HG03432 (cell line): ENCODE results near the gene PRICKLE4.
"Not testable (repeated sequence)": the region's sequence is repeated elsewhere in the genome, so short reads cannot be mapped to it uniquely, and the experiment has no call there.

ENCODE experiments used
- ATAC-seq: cut with Tn5 transposase; IDR thresholded peaks from one replicate; pipeline ENCODE4 v1.9.1; 2021; ENCODE audit warnings: mild to moderate bottlenecking, moderate library complexity; ENCODE audit not compliant: unreplicated experiment

The PRICKLE4 gene

GRCh38 chr6:41743406-41744235, 37.0 kb upstream of the PRICKLE4 start:
- ATAC-seq: no peak

GRCh38 chr6:41744236-41744787, 36.3 kb upstream of the PRICKLE4 start:
- ATAC-seq: no peak

DNA sequence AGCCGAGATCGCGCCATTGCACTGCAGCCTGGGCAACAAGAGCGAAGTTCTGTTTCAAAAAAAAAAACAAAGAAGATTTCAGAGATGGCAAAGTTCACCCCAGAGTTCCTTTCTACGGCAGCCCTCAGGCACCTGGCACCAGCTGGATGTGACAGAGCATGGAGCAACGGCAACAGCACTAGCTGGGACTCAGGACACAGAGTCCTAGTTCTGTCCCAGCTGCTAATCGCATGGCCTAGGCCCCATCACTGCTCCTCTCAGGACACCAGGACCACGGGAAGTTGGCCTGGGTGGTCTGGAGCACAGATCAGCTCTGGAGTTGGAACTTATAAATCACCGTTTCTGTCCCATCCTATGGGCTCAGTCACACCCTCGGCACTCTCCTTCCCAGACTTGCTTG, 34.5 kb upstream of the PRICKLE4 start:
- ATAC-seq: no peak

DNA sequence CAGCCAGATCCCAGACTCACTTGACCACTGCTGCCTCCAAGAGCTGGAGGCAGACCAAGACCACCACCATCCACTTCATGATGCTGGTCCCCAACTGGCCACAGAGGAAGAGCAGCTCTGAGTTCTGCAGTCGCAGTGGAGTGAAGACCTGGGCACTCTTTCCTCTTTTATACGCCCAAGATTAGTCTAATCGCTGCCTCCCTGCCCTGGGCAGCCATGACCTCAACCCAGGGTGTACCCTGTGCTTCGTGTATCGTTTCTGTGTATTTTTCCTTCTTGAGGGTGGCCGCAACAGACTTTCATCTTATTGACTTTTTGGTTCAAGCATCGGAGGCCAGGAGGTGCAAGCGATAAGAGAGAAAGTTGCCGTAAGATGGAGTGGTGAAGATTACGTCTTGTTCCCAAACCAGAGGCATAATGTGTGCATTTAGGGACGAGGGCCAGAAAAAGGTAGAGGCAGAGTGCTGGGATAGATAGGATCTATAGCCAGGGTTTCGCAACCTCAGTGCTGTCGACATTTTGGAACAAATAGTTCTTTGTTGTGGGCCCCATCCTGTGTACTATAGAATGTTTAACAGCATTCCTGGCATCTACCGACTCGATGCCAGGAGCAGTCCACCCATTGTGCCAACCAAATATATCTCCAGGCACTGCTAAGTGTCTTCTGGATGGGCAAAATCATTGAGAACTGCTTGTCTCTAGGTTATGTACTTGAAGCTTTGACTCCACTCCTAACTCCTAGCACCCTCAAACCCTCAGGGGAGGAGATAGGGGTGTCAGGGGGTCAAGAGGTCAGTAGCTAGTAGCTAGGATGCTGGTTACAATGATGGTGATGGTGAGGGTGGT, 33.1 kb upstream of the PRICKLE4 start, which contains the start of gene PGC:
Gene PGC (minus strand): TSS at position 142 of the 846 bp plus-strand sequence. CDS start 63 bp downstream, at position 79.
- no peak for ATAC-seq

- no peak for ATAC-seq
Observed at GRCh38 chr6:41748102-41748477, 32.5 kb upstream of the PRICKLE4 start.

DNA sequence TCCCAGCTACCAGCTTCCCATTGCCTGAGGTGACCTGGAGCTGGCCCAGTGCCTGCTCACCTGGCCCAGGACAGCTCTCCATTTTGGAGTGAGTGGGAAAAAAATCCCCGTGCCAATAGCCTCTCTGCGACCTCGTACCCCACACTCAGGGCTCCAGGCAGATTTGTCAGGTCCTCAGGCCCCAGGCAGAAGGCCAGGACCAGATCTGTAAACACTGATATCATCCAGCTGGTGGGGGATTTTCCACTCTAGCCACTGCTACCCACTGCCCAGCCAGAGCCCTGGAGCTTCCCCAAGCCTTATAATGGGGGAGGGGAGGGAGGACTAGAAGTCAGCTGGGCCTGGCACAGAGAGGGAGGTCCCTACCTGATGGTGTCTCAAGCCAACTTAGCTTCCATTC, 32.0 kb upstream of the PRICKLE4 start:
- no peak for ATAC-seq

GRCh38 chr6:41750374-41750773, 30.2 kb upstream of the PRICKLE4 start:
- ATAC-seq: no peak

- no peak for ATAC-seq
Observed at GRCh38 chr6:41755895-41756294, 24.7 kb upstream of the PRICKLE4 start.

- no peak for ATAC-seq
Observed at GRCh38 chr6:41756354-41756753, 24.2 kb upstream of the PRICKLE4 start.

DNA sequence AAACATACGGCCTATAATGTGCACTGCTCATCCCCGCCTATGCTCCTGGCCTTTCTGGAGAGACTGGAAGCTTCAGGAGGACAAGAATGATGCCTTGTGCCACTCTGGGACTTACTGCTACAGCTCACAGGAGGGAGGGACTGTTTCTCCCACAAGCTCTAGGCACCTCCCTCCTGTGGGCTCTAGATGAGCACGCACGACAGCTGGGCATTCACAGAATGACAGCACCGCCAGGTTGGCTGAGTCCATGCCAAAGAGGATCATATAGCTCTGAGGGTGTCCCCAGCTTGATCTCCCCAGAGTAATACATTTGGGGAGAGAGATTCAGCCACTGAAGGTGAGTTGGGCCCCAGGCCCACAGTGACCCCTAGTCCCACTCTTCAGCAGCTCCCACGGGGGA, 23.3 kb upstream of the PRICKLE4 start:
- ATAC-seq: no peak

GRCh38 chr6:41757931-41758640, 22.5 kb upstream of the PRICKLE4 start:
- no peak for ATAC-seq

DNA sequence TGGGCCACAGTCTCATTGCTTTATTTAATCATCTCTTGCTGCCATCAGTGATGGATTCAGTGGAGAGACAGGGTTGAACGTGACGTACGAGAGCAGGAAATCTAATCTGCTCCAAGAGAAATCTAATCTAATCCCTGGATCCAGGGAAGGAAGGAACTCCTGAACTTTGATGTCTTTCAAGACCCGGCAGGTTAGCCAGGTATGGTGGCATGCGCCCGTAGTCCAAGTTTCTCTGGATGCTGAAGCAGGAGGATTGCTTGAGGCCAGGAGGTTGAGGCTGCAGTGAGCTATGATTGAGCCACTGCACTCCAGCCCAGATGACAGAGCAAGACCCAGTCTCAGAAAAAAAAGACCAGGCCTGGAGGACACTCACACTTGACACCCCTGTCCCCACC, 21.9 kb upstream of the PRICKLE4 start:
- no peak for ATAC-seq

GRCh38 chr6:41759106-41759904, 21.3 kb upstream of the PRICKLE4 start:
- ATAC-seq: no peak

DNA sequence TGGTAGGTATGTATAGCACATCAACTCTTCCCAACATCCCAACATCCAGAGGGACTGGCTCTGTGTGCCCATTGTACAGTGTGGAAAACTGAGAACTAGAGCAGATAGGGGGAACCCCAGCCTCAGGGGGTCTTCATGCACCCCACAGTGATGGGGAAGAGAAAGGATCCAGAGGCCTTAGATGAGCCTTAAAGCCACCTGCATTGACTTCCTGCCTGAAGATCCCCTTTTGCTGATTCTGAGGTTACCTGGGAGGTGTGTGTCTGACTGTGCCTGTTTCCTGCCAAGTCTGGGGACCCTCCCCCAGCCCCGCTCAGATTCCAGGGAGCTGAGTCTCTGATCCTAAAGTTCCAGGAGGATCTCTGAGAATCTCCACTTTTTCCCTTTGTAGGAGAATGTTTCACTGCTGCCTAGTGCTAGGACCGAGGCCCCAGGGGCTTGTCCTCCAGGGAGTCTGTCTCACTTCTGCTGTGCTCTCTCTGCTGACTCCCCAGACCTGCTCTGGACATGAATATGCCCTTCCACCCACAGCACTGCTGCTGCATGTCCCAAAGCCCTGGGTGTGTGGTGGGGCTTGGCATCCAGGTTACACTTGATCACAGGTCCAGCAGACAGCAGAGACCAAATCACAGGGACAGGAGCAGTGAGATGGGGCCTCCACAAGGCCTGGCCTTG, 20.5 kb upstream of the PRICKLE4 start:
- ATAC-seq: no peak

- ATAC-seq: no peak
Observed at GRCh38 chr6:41763470-41763869, 17.1 kb upstream of the PRICKLE4 start.

DNA sequence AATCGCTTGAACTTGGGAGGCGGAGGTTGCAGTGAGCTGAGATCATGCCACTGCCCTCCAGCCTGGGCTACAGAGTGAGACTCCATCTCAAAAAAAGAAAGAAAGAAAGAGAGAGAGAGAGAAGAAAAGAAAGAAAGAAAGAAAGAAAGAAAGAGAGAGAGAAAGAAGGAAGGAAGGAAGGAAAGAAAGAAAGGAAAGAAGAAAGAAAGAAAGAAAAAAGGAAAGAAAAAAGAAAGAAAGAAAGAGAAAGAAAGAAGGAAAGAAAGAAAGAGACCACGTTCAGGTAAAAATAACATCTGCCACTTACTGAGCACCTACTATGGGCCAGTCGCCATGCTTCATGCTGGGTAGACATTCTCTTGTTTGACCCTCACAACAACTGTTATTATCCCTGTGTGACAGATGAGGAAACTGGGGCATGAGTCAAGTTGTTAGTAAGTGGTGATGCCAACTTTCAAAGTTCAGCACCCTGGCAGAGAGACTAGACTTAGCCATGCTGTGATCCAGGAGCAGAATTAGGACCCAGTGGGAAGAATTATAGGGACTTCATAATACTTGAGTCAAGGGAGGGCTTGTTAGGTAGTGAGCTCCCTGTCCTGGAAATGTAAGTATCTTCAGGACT, 14.4 kb upstream of the PRICKLE4 start:
- not testable (repeated sequence) for ATAC-seq

GRCh38 chr6:41767112-41767833, 13.3 kb upstream of the PRICKLE4 start:
- no peak for ATAC-seq

DNA sequence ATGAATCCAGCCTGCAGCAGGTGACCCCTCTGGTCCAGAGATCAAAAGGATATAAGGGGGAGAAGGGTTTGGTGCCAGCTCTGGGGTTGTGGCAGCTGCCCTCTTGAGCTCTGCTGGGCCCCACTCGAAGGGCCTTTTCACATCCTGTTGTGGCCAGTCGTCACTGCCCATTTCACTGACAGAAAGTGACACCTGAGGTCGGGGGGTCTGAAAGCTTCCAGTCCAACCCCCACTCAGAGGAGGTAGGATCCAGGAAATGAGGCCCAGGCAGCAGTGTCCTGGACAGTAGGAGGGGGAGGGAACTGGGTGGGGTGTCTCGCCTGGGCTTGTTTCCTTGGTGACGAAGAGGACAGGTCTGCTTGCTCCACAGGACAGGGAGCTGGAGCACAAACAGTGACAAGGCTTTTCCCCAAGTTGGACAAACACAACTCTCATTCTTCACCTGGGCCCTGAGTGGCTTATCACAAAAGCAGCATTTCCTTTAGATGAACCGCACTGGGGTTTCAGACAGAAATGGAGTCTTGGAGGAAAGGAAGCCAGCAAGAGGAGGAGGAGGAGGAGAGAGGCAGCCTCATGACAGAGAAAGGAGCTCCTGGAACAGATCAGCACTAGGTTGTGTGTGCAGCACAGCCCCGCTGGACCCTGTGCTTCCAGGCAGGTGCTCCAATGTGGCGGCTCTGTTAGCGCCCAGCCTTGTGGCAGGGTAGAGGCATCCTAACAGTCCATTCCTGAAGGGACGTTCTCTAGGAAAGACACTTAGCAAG, 11.9 kb upstream of the PRICKLE4 start:
- ATAC-seq: no peak
